Measurements from ENCODE around the gene ITK.

- TF ChIP-seq, protein P1, sequence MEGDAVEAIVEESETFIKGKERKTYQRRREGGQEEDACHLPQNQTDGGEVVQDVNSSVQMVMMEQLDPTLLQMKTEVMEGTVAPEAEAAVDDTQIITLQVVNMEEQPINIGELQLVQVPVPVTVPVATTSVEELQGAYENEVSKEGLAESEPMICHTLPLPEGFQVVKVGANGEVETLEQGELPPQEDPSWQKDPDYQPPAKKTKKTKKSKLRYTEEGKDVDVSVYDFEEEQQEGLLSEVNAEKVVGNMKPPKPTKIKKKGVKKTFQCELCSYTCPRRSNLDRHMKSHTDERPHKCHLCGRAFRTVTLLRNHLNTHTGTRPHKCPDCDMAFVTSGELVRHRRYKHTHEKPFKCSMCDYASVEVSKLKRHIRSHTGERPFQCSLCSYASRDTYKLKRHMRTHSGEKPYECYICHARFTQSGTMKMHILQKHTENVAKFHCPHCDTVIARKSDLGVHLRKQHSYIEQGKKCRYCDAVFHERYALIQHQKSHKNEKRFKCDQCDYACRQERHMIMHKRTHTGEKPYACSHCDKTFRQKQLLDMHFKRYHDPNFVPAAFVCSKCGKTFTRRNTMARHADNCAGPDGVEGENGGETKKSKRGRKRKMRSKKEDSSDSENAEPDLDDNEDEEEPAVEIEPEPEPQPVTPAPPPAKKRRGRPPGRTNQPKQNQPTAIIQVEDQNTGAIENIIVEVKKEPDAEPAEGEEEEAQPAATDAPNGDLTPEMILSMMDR (IDR thresholded peaks at IDR 0.05), result no peak
- no peak for TF ChIP-seq EZH2 (IDR thresholded peaks at IDR 0.05; ENCODE audit: borderline replicate concordance, insufficient read depth, low read depth, low read length, poor library complexity, severe bottlenecking)
Observed at GRCh38 chr5:157165261-157165660, 15.4 kb upstream of the ITK start.

Data from B cell (primary cell).